Colonic mucosa (tissue), 4 donors: ENCODE measurements around the gene BANK1. TPM values are rescaled to one million over a fixed set of nuclear protein-coding genes. Genes with fewer than 3 reads are reported as not detected.

Source experiments
- DNase-seq: peaks from one replicate; pipeline ENCODE4 v3.0.0-alpha.2; 2020
- H3K27ac ChIP-seq: fragments of 200-600 bp; one replicate; pipeline ENCODE4 v1.8.0; 2021
- H3K27me3 ChIP-seq: fragments of 200-600 bp; one replicate; pipeline ENCODE4 v1.8.0; 2021
- H3K36me3 ChIP-seq: fragments of 200-600 bp; one replicate; pipeline ENCODE4 v1.8.0; 2021
- H3K4me1 ChIP-seq: fragments of 200-600 bp; one replicate; pipeline ENCODE4 v1.8.0; 2021; ENCODE audit warnings: mild to moderate bottlenecking
- H3K4me3 ChIP-seq: fragments of 200-600 bp; one replicate; pipeline ENCODE4 v1.8.0; 2021
- H3K9ac ChIP-seq, 2 donors: one replicate each; pipeline ENCODE4 v1.7.0; 2013; ENCODE audit warnings: control low read depth in 2 of 2, low read depth in 2 of 2, low read length in 2 of 2
- H3K9me3 ChIP-seq: fragments of 200-600 bp; one replicate; pipeline ENCODE4 v1.8.0; 2021
- intact Hi-C: fragments of 100-400 bp; cut with DNase I; formaldehyde crosslinking; loops from one replicate; pipeline ENCODE4 v1.14.1; 2022
- total RNA-seq, 2 donors: library from RNA; stranded (reverse); fragmentation: NEBNext Ultra II Directional in 1 of 2; extraction: Animal tissue kit (Norgen Biotek cat#: 25700) in 1 of 2; gene quantifications; one replicate each; pipeline ENCODE4 v1.2.1, GENCODE V29; 2021
- TF ChIP-seq, protein P1 (sequence below): fragments of 200-600 bp; IDR thresholded peaks from one replicate; pipeline ENCODE4 v1.8.0; 2022; ENCODE audit warnings: antibody characterized with exemption, mild to moderate bottlenecking
- donor health status: healthy.
- donor health status: DM: no; HTN: no; CAD: no.
- donor health status: DM: no; HTN: no; CAD: no.

The BANK1 gene
- total RNA-seq, 2 donors from 2014 or later: 0.82 to 1.2 TPM

GRCh38 chr4:101956068-101956825, 165.7 kb downstream of the BANK1 start:
- H3K36me3 ChIP-seq: no peaks in the 10 kb centered on the region
- no peaks in the 10 kb centered on the region for H3K9me3 ChIP-seq
- no peak overlapping the region for H3K9ac ChIP-seq
- no peak overlapping the region for H3K27ac ChIP-seq
- TF ChIP-seq, protein P1, sequence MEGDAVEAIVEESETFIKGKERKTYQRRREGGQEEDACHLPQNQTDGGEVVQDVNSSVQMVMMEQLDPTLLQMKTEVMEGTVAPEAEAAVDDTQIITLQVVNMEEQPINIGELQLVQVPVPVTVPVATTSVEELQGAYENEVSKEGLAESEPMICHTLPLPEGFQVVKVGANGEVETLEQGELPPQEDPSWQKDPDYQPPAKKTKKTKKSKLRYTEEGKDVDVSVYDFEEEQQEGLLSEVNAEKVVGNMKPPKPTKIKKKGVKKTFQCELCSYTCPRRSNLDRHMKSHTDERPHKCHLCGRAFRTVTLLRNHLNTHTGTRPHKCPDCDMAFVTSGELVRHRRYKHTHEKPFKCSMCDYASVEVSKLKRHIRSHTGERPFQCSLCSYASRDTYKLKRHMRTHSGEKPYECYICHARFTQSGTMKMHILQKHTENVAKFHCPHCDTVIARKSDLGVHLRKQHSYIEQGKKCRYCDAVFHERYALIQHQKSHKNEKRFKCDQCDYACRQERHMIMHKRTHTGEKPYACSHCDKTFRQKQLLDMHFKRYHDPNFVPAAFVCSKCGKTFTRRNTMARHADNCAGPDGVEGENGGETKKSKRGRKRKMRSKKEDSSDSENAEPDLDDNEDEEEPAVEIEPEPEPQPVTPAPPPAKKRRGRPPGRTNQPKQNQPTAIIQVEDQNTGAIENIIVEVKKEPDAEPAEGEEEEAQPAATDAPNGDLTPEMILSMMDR: no peak
- H3K4me3 ChIP-seq: no peak overlapping the region
- H3K27me3 ChIP-seq: no peaks in the 10 kb centered on the region
- no peaks in the 10 kb centered on the region for H3K4me1 ChIP-seq
- intact Hi-C loops: no loop called here
- DNase-seq: no peak

DNA sequence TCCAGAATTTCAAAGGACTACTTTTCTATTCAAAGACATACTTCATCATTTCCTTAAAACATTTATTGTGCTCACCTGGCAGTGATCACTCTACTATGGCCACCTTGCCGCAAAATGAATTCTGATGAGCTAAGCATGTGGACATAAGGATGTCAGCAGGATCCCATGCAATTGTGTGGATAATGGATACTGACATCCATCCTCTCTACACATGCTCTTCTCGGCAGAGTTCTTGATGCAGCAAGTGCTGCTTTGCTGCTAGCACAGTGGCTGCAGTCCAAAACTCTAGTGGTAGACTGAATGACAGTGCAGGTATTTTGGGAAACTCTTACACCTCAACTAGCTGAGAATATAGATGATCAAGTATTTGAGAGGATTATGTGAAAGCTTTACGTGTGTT, 168.0 kb downstream of the BANK1 start:
- H3K9me3 ChIP-seq: no peaks in the 10 kb centered on the region
- no peak overlapping the region for H3K9ac ChIP-seq
- DNase-seq: no peak
- H3K4me3 ChIP-seq: no peak overlapping the region
- intact Hi-C loops: no loop called here
- H3K4me1 ChIP-seq: no peaks in the 10 kb centered on the region
- TF ChIP-seq, protein P1: no peak
- H3K27me3 ChIP-seq: no peaks in the 10 kb centered on the region
- H3K27ac ChIP-seq: no peak overlapping the region
- H3K36me3 ChIP-seq: no peaks in the 10 kb centered on the region

DNA sequence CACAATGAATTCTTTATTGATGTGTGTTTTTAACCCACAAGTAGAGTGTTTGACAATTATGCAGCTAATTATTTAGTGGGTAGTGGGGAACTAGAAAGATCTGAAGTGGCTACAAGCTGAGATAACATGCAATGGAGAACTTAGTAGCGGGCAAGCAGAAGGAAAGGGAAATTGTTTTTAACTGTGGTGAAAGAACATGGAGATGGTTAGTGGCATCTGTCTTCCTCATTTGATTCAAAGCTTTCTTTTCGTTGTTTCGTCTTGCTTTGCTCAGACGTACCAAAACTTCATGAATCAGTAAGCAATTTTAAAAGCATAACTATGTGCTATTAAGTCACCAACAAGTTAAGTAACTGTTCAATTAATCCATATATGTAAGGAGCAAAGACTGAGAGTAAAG, 169.9 kb downstream of the BANK1 start:
- intact Hi-C loops: no loop called here
- Histone ChIP-seq H3K4me1 (no peaks in the 10 kb centered on the region), H3K27ac (no peak overlapping the region), H3K4me3 (no peak overlapping the region), H3K36me3 (no peaks in the 10 kb centered on the region), H3K9me3 (no peaks in the 10 kb centered on the region), H3K27me3 (no peaks in the 10 kb centered on the region), H3K9ac (no peak overlapping the region)
- no peak for DNase-seq
- TF ChIP-seq, protein P1: no peak

DNA sequence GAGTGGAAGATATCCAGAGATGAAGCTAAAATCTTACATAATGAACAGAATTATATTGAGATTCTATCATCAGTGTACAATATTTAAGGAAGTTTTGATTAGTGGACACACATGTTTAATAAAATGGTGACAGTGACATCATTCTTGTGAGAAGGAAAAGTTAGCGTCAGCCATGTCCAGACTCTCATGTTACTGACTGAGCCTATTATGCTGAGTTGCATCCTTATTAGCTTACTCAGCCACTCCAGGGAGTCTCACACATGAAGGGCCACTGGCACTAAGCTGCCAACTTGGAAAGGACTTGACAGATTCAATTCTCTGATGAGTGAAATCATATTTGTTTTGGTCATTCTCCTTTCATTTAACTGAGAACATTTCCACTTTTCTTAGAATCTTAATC, 170.6 kb downstream of the BANK1 start:
- TF ChIP-seq, protein P1: no peak
- intact Hi-C loops: no loop called here
- Histone ChIP-seq H3K4me3 (no peak overlapping the region), H3K36me3 (no peaks in the 10 kb centered on the region), H3K4me1 (no peaks in the 10 kb centered on the region), H3K9me3 (no peaks in the 10 kb centered on the region), H3K27ac (no peak overlapping the region), H3K9ac (no peak overlapping the region), H3K27me3 (no peaks in the 10 kb centered on the region)
- no peak for DNase-seq

DNA sequence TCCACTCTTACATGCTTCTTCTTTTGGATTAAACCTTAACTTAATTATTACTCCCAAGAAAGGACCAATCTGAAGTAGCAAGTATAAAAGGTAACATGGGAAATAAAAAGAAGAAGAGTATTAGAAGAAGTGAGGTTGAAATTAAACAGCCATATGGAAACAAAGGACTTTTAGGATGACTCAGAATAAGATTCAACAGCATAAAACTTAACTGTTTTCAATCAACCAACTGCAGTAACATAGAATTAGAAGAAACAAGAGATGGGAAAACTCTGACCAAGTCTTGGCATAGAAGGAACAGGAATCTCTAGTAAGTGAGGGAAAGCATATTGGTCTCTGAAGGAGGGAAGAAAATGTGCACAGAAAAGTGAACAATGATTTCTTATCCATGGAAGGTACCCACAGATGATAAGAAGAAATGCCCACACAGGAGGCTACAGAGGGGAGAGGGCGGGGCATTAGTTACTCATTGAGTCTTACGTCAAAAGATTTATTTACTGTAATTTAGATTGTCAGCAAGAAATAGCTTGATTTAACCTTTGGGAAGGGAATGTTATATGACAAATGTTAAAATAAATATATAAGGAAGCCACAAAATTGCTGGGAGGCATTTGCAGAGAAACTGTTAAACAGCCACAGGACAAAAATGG, 177.3 kb downstream of the BANK1 start:
- DNase-seq: no peak
- H3K9ac ChIP-seq: no peak overlapping the region
- H3K27me3 ChIP-seq: no peaks in the 10 kb centered on the region
- TF ChIP-seq, protein P1: no peak
- H3K9me3 ChIP-seq: no peaks in the 10 kb centered on the region
- no peak overlapping the region for H3K4me3 ChIP-seq
- H3K4me1 ChIP-seq: no peaks in the 10 kb centered on the region
- no peak overlapping the region for H3K27ac ChIP-seq
- no peaks in the 10 kb centered on the region for H3K36me3 ChIP-seq
- intact Hi-C loops: no loop called here
